HG03469 (cell line): ENCODE results near the gene NIPBL.
"Not testable (repeated sequence)": the region's sequence is repeated elsewhere in the genome, so short reads cannot be mapped to it uniquely, and the experiment has no call there.

Experiments used
- ATAC-seq: cut with Tn5 transposase; IDR thresholded peaks from one replicate; pipeline ENCODE4 v1.9.1; 2021; ENCODE audit warnings: mild to moderate bottlenecking, moderate library complexity, moderate number of reproducible peaks; ENCODE audit not compliant: unreplicated experiment

Gene NIPBL

GRCh38 chr5:36877667-36878391 is 1.3 kb downstream of the NIPBL start:
- ATAC-seq = no peak

- no peak for ATAC-seq
Measured at GRCh38 chr5:36878392-36879082, 2.0 kb downstream of the NIPBL start.

DNA sequence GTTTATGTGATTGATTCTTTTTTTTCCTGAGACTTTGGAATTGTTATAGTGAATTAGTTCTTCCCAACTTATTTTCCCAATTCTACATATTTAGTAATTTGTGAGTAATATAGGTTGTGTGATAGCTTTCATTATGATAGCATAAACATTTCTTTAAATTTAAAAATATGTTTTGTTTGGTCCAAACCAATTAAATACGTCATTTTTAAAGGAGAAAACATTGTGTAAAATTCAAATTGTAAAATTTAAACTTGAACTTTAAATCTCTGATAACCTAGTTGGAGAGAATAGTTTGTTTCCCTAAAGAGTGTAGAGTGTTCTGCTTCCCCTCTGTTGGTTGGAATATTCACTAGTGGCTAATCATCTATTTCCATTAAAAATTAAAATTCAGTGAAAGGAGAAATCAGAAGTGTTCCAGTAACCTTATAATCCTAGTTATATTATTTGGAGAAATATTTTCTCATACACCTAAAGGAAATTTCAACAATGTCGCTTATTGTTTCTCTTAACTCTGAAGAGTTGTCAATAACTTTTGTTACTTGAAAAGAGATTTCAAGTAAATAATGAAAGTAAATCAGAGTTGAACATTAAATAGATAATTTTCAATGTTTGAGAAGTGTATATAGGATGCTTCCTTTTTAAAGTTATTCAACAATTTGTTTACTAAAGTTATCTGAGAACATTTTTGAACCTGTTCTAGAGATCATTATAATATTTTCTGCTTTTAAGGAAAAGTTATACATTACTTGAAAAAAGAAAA is 2.9 kb downstream of the NIPBL start:
- no peak for ATAC-seq

DNA sequence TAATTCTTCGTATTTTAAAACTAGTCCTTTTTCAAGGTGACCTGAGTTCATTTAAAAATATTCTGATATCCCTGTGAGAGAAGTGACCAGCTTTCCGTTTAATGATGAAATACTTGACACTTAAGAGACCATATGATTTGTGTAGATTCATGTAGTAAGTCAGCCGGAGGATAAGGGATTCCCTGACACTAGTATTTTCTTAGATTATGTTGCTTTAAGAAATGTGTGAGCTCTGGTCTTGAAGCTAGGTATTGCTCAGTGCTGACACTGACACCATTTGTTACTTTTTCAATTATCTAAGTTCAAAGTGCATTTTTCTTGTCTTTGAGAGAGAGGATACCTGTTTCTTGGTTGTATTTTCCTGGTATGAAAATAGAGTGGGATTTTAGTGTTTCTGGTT is 4.2 kb downstream of the NIPBL start:
- ATAC-seq = no peak

DNA sequence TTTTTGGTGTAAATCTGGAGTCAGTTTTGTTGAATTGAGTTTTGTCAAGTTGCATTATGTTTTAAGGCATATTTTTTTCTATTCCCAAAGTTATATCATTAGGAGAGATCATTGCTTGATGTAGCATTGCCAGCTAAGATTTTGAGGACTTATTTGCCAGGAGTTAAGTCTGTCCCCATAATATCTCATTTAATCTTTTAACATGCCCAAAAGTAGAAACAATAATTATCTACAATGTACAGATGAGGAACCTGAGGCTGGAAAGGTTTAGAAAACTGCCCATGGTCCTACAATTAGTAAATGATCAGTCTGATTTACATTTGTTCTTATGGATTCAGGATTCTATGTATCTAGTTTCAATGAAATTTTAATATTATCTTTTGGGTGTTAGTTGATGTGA is 4.7 kb downstream of the NIPBL start:
- ATAC-seq = no peak

- no peak for ATAC-seq
Measured at GRCh38 chr5:36881807-36882206, 5.2 kb downstream of the NIPBL start.

DNA sequence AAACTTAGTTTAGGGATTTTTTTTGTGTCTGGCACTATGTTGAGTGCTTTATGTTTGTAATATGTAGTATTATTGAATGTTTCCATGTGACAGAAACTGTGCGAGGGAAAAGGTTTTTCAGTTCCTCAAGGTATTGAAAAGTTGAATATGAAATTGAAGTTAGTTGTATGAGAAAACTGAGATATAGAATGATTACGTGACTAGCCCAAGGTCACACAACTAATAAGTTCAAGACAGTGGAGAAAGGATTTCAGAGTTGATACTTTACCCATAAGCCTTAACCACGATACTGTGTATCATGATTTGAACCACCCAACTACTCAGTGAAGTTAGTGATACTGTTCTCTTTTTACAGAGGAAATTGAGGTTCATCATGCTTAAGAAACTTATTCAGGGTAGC is 5.7 kb downstream of the NIPBL start:
- peak; percentile 43 for ATAC-seq

- ATAC-seq = no peak
Measured at GRCh38 chr5:36883894-36884462, 7.4 kb downstream of the NIPBL start.

DNA sequence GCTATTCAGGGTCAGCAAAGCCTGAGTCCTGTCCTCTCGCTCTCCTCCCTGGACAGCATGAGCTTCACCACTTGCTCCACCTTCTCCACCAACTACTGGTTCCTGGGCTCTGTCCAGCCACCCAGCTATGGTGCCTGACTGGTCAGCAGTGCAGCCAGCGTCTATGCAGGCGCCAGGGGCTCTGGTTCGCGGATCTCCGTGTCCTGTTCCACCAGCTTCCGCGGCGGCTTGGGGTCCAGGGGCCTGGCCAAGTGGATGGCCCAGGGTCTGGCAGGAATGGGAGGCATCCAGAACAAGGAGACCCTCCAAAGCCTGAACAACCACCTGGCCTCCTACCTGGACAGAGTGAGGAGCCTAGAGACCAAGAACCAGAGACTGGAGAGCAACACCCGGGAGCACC is 8.6 kb downstream of the NIPBL start:
- ATAC-seq = no peak

DNA sequence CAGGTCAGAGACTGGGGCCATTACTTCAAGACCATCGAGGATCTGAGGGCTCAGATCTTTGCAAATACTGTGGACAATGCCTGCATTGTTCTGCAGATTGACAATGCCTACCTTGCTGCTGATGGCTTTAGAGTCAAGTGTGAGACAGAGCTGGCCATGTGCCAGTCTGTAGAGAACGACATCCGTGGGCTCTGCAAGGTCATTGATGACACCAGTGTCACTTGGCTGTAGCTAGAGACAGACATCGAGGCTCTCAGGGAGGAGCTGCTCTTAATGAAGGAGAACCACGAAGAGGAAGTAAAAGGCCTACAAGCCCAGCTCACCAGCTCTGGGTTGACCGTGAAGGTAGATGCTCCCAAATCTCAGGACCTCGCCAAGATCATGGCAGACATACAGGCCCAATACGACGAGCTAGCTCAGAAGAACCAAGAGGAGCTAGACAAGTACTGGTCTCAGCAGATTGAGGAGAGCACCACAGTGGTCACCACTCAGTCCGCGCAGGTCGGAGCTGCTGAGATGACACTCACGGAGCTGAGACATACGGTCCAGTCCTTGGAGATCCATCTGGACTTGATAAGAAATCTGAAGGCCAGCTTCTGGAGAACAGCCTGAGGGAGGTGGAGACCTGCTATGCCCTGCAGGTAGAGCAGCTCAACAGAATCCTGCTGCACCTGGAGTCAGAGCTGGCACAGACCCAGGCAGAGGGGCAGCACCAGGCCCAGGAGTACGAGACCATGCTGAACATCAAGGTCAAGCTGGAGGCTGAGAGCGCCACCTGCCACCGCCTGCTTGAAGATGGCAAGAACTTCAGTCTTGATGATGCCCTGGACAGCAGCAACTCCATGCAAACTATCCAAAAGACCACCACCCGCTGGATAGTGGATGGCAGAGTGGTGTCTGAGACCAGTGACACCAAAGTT is 9.3 kb downstream of the NIPBL start:
- no peak for ATAC-seq

- no peak for ATAC-seq
Measured at GRCh38 chr5:36886791-36887190, 10.2 kb downstream of the NIPBL start.

DNA sequence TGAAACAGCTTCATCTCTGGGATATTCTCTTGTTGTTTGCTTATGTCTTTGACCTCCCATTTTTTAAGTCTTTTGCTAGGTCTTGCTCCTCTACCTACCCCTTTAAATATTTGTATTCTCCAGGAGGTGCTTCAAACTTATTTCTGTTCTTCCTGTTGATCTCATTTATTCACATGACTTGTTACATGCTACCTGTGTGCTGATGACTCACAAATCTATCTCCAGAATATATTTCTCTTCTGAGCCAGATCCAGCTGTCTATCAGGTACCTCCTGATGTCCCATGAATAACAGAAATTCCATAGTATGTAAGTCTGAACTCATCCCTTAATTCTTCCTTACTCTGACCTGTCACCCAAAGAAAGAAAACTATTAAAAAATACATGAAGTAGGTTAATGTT is 11.0 kb downstream of the NIPBL start:
- no peak for ATAC-seq

DNA sequence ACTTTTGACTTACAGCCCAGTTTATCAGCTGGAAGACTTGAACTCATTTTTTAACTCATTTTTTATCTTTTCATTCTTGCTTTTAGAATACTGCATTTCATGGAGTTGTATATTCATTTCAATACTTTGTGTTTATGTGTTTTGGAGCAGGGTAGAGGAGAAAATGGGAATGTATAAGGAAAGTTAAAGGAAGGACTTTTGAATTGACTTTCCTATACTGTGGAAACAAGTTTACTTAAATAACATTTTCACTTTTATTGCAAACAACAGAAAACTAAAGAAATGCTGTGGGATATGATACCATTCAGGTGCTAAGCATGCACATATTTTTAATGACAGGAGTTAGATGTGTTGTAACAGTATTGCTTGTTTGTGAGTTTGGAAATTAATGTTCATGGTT is 11.7 kb downstream of the NIPBL start:
- ATAC-seq = no peak

- ATAC-seq = no peak
Measured at GRCh38 chr5:36889264-36889663, 12.7 kb downstream of the NIPBL start.

DNA sequence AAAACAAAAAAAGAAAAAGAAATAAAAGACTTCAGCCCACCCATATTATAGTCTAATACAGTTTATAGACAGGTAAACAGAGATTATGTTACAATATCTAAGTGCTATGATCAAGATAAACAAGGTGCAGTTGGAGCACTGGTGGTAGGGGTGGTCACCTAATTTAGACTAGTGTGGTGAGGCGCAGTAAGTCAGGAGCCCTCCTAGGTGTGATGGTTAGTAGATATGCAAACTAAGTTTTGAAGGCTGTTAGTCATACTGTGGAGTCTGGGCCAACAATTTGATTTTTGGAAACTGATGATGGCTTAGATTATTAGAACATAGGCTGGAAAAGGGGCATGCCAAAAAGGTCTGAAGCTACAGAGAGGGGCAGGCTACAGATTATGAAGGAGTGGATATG is 14.7 kb downstream of the NIPBL start:
- ATAC-seq = no peak

- ATAC-seq = not testable (repeated sequence)
Measured at GRCh38 chr5:36892085-36892830, 15.7 kb downstream of the NIPBL start.

DNA sequence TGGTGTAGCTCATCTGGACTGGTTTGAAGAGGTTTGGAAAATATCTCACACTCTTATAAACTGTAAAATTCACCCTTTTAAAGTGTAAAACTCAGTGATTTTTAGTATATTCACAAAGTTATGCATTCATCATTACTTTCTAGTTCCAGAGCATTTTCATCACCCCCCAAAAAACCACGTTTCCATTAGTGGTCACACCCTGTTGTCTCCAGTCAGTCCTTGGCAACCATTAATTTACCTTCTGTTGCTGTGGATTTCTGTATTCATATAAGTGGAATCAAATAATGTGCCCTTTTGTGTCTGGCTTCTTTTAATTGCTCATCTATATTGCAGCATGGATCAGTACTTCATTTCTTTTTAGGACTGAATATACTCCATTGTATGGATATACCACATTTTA is 18.4 kb downstream of the NIPBL start:
- ATAC-seq = no peak

DNA sequence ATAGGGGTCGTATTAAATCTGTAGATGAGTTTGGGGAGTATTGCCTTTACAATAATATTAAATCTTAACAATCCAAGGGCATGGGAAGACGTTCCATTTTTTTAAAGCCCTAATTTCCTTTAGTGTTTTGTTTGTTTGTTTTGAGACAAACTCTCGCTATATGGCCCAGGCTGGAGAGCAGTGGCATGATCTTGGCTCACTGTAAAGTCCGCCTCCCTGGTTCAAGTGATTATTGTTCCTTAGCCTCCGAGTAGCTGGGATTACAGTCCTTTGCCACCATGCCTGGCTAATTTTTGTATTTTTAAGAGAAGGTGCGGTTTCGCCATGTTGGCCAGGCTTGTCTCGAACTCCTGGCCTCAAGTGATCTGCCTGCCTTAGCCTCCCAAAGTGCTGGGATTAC is 19.9 kb downstream of the NIPBL start:
- ATAC-seq = no peak

DNA sequence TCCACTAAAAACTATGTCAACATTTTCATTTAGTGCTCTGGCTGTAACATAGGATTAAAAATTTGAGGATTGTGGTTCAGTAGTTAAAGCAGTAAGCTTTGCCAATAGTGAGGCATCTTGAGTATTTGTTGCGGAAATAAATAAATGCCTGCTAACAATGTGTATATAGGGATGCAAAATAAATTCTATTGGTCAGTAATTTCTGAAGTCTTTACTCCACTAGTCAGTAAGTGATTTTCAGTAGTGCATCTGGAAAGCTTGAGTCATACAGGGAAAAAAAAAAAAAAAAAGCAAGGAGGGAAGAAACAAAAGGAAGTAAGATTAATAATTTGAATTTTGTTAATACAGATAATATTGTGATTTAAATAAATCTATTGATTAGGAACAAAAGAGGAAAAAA is 21.0 kb downstream of the NIPBL start:
- ATAC-seq = no peak

DNA sequence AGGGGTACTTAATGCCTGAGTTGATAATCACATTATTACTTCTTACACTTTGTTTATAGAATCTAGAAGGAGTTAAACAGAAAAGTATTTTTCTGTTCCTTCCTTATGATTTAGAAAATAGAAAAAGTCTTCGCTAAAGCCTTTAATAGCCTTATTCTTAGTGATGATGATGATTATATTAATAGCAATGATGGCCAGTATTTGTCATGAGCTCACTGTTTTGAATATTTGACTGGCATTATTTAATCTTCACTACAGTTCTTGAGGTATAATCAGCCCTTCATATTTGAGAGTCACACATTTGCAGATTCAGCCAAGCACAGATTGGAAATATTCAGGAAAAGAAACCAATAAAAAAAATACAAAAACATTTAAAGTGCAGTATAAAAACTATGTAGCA is 23.3 kb downstream of the NIPBL start:
- no peak for ATAC-seq
